HG02623 (cell line): ENCODE results near the gene GRB10.
"Not testable (repeated sequence)": the region's sequence is repeated elsewhere in the genome, so short reads cannot be mapped to it uniquely, and the experiment has no call there.

Experiments used
- ATAC-seq: cut with Tn5 transposase; IDR thresholded peaks from one replicate; pipeline ENCODE4 v1.9.1; 2021; ENCODE audit warnings: moderate library complexity; ENCODE audit not compliant: unreplicated experiment

The GRB10 gene

GRCh38 chr7:50558294-50559053, 224.2 kb downstream of the GRB10 start:
- no peak for ATAC-seq

- no peak for ATAC-seq
These were observed 225.6 kb downstream of the GRB10 start for GRCh38 chr7:50557099-50557498.

- no peak for ATAC-seq
These were observed 226.3 kb downstream of the GRB10 start for GRCh38 chr7:50556247-50556991.

- ATAC-seq = no peak
These were observed 227.0 kb downstream of the GRB10 start for GRCh38 chr7:50555594-50556140.

- no peak for ATAC-seq
These were observed 228.0 kb downstream of the GRB10 start for GRCh38 chr7:50554431-50555322.

GRCh38 chr7:50553973-50554372, 228.7 kb downstream of the GRB10 start:
- ATAC-seq = no peak

- no peak for ATAC-seq
These were observed 229.8 kb downstream of the GRB10 start for GRCh38 chr7:50552921-50553320.

- no peak for ATAC-seq
These were observed 230.6 kb downstream of the GRB10 start for GRCh38 chr7:50552139-50552538.

- not testable (repeated sequence) for ATAC-seq
These were observed 237.1 kb downstream of the GRB10 start for GRCh38 chr7:50545613-50546012.

GRCh38 chr7:50544992-50545391, 237.7 kb downstream of the GRB10 start:
- no peak for ATAC-seq

- no peak for ATAC-seq
These were observed 238.8 kb downstream of the GRB10 start for GRCh38 chr7:50543776-50544442.

- ATAC-seq = no peak
These were observed 240.6 kb downstream of the GRB10 start for GRCh38 chr7:50542132-50542531.

GRCh38 chr7:50540785-50541579, 241.7 kb downstream of the GRB10 start:
- no peak for ATAC-seq
